Colonic mucosa (tissue), 4 donors: ENCODE data around the gene ABCA2. TPM values are rescaled to one million over a fixed set of nuclear protein-coding genes. Genes with fewer than 3 reads are reported as not detected.

ENCODE experiments used
- DNase-seq: peaks from one replicate; pipeline ENCODE4 v3.0.0-alpha.2; 2020
- H3K27ac ChIP-seq: fragments of 200-600 bp; one replicate; pipeline ENCODE4 v1.8.0; 2021
- H3K27me3 ChIP-seq: fragments of 200-600 bp; one replicate; pipeline ENCODE4 v1.8.0; 2021
- H3K36me3 ChIP-seq: fragments of 200-600 bp; one replicate; pipeline ENCODE4 v1.8.0; 2021
- H3K4me1 ChIP-seq: fragments of 200-600 bp; one replicate; pipeline ENCODE4 v1.8.0; 2021; ENCODE audit warnings: mild to moderate bottlenecking
- H3K4me3 ChIP-seq: fragments of 200-600 bp; one replicate; pipeline ENCODE4 v1.8.0; 2021
- H3K9ac ChIP-seq, 2 donors: one replicate each; pipeline ENCODE4 v1.7.0; 2013; ENCODE audit warnings: control low read depth in 2 of 2, low read depth in 2 of 2, low read length in 2 of 2
- H3K9me3 ChIP-seq: fragments of 200-600 bp; one replicate; pipeline ENCODE4 v1.8.0; 2021
- intact Hi-C: fragments of 100-400 bp; cut with DNase I; formaldehyde crosslinking; loops from one replicate; pipeline ENCODE4 v1.14.1; 2022
- total RNA-seq, 2 donors: library from RNA; stranded (reverse); fragmentation: NEBNext Ultra II Directional in 1 of 2; extraction: Animal tissue kit (Norgen Biotek cat#: 25700) in 1 of 2; gene quantifications; one replicate each; pipeline ENCODE4 v1.2.1, GENCODE V29; 2021
- TF ChIP-seq, protein P1 (sequence below): fragments of 200-600 bp; IDR thresholded peaks from one replicate; pipeline ENCODE4 v1.8.0; 2022; ENCODE audit warnings: antibody characterized with exemption, mild to moderate bottlenecking
- donor health status: healthy.
- donor health status: DM: no; HTN: no; CAD: no.
- donor health status: DM: no; HTN: no; CAD: no.

The ABCA2 gene
- total RNA-seq, 2 donors from 2014 or later, result 22.4 to 47.5 TPM

DNA sequence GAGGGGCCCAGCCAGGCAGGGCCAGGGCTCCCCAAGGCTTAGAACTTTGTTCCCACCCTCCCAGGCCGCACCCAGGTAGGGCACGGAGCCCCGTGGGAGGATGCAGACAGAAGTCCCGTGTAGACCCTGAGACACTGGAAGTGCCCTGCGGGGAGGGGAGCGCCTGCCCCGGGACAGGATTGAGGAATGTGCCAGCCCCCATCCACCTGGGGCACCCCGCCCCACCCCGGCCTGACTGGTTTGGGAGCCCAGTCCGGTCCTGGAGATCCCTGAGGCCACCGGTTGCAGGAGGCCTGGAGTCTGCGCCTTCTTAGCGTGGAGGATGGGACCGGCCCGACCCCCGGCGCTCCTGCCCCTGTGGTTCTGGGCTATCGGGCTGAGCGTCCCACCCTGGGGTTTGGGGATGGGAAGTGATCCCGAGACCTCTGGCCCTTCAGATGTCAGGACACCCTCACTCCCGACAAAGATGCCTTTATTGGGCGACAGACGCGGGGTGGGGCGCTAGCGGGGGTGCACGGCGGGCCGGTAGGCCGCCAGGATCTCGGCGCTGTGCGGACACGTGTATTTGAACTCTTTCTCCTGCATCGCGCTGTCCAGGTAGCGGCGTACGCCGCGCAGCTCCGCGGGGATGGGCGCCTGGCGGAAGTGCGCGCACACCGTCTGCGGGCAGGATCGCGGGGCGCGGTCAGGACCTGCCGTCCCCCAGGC is 33.7 kb downstream of the ABCA2 start:
- TF ChIP-seq, protein P1, sequence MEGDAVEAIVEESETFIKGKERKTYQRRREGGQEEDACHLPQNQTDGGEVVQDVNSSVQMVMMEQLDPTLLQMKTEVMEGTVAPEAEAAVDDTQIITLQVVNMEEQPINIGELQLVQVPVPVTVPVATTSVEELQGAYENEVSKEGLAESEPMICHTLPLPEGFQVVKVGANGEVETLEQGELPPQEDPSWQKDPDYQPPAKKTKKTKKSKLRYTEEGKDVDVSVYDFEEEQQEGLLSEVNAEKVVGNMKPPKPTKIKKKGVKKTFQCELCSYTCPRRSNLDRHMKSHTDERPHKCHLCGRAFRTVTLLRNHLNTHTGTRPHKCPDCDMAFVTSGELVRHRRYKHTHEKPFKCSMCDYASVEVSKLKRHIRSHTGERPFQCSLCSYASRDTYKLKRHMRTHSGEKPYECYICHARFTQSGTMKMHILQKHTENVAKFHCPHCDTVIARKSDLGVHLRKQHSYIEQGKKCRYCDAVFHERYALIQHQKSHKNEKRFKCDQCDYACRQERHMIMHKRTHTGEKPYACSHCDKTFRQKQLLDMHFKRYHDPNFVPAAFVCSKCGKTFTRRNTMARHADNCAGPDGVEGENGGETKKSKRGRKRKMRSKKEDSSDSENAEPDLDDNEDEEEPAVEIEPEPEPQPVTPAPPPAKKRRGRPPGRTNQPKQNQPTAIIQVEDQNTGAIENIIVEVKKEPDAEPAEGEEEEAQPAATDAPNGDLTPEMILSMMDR, result no peak
- Histone ChIP-seq H3K27ac (no peak overlapping the region), H3K27me3 (no peaks in the 10 kb centered on the region)

DNA sequence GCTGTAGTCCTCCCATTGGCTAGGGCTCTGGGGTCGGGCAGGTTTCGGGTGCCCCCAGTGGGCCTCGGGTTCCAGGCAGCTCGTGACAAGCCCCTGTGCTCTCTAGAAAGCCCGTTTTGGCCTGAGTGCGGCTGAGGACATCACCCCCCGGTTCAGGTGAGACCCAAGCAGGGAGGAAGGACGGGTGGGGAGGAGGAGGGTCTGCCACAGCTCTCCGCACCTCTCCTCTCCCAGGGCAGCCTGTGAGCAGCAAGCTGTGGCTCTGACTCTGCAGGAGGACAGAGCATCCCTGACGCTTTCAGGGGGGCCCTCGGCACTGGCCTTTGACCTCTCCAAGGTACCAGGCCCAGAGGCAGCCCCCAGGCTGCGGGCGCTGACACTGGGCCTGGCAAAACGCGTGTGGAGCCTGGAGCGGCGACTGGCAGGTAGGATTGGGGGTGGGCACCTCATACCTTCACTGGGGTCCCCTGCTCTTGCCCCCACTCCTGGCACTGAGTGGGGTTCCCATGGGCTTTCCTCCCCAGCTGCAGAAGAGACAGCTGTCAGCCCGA is 35.1 kb downstream of the ABCA2 start:
- Histone ChIP-seq H3K27me3 (no peaks in the 10 kb centered on the region), H3K27ac (peak overlapping the region; percentile 95), H3K9me3 (no peaks in the 10 kb centered on the region), H3K4me1 (peaks cover 18% of the 10 kb centered on the region), H3K9ac (peak overlapping the region; percentile 77 to 87), H3K4me3 (peak overlapping the region; percentile 74), H3K36me3 (no peaks in the 10 kb centered on the region)
- no peak for DNase-seq
- TF ChIP-seq, protein P1, result no peak
- intact Hi-C loops, result no loop called here

More for the DNA sequence above, 33.7 kb downstream of the ABCA2 start:
- intact Hi-C loops, result no loop called here
- Histone ChIP-seq H3K36me3 (no peaks in the 10 kb centered on the region), H3K4me1 (peaks cover 18% of the 10 kb centered on the region), H3K9ac (no peak overlapping the region), H3K9me3 (no peaks in the 10 kb centered on the region), H3K4me3 (no peak overlapping the region)
- no peak for DNase-seq

DNA sequence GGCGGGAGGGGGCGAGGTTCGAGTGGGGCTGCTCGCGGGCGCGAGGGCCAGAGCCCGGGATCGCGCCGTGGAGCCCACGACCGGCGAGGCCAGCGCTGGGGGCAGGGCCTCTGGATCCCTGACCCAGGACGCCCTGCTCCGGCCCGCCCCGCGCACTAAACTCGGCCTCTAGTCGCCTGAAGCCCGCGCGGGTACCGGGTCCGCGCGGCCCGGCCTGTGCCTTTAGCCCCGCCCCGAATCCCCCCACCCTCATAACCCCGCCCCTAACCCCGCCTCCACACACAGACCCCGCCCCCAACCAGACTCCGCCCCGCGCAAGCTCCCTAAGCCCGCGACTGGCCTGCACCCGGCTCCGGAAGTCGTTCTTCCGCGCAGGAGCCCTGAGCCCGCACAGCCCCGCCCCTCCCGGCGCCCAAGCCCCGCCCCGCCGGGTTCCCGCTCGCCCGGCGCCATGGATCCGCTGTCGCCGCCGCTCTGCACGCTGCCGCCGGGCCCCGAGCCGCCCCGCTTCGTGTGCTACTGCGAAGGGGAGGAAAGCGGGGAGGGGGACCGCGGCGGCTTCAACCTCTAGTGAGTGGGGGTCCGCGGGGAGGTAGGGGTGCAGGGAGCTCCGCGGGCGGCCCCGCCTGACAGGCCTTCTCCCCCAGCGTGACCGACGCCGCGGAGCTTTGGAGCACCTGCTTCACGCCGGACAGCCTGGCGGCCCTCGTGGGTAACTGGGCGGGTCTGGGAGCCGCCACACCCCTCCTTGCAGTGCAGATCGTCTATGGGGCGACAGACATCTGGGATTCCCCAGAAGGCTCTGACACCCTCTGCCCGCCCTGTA is 35.8 kb downstream of the ABCA2 start, which contains the start of gene PAXX:
Gene PAXX, plus strand, starts transcription at position 430 of the 826 bp plus-strand sequence. Its CDS starts 22 bp downstream, at position 452.
- peaks cover 15% of the 10 kb centered on the region for H3K4me1 ChIP-seq
- DNase-seq, result peak; percentile 95
- TF ChIP-seq, protein P1, result no peak

DNA sequence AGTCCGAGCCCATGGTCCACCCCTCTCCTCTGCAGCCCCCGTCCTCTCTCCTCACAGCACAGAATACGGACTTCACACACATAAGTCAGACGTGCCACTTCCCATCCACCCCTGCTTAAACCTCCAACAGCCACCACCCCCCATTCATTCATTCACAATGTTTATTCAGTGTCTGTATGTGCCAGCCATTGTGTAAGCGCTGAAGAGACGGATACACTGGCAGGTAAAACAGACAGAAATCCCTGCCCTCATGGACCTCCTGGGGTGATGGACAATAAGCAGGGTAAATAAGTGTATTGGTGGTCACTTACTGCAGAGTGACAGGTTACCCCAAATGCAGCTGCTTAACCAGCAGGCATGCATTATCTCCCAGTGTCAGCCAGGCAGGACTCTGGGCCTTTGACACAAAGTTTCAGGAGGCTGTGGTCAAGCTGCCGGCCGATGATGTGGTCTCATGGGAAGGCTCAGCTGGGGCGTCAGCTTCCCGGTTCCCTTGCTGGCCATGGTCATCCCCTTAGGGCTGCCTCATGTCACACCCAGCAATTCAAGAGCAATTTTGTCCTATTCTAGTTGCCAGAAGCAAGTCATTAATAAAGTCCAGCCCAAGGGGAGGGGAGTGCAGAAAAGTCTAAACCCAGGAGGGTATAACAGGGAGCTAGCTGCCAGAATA is 37.7 kb downstream of the ABCA2 start:
- no peak overlapping the region for H3K4me3 ChIP-seq
- no peak for DNase-seq
- TF ChIP-seq, protein P1, result no peak
- no peak overlapping the region for H3K27ac ChIP-seq
- H3K9me3 ChIP-seq, result no peaks in the 10 kb centered on the region
- peaks cover 4% of the 10 kb centered on the region for H3K4me1 ChIP-seq
- intact Hi-C loops, result no loop called here
- H3K27me3 ChIP-seq, result peaks cover 10% of the 10 kb centered on the region
- H3K9ac ChIP-seq, result no peak overlapping the region
- H3K36me3 ChIP-seq, result no peaks in the 10 kb centered on the region

More for the DNA sequence above, 35.8 kb downstream of the ABCA2 start, which contains the start of gene PAXX:
- Histone ChIP-seq H3K9ac (peak within 1 kb of the TSS; percentile 77 to 87), H3K36me3 (no peaks in the 10 kb centered on the region), H3K9me3 (no peaks in the 10 kb centered on the region), H3K4me3 (peak within 1 kb of the TSS; percentile 74), H3K27ac (peak within 1 kb of the TSS; percentile 95), H3K27me3 (no peaks in the 10 kb centered on the region)
- intact Hi-C loops, result no loop called here

DNA sequence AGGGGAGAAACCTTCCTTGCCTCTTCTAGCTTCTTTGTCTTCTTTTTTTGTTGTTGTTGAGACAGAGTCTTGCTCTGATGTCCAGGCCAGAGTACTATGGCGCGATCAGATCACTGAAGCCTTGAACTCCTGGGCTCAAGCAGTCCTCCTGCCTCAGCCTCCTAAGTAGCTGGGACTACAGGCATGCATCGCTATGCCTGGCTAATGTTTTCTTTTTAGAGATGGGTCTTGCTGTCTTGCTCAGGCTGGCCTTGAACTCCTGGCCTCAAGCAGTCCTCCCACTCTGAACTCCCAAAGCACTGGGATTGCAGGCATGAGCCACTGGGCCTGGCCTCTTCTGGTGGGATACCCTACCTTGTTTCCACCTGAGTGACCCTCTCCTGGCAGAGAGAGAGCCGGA is 39.2 kb downstream of the ABCA2 start:
- Histone ChIP-seq H3K9ac (no peak overlapping the region), H3K4me3 (no peak overlapping the region), H3K4me1 (peaks cover 4% of the 10 kb centered on the region), H3K9me3 (no peaks in the 10 kb centered on the region), H3K27ac (no peak overlapping the region), H3K27me3 (peaks cover 23% of the 10 kb centered on the region), H3K36me3 (no peaks in the 10 kb centered on the region)
- DNase-seq, result no peak
- TF ChIP-seq, protein P1, result no peak
- intact Hi-C loops, result no loop called here
